SK-N-SH (cell line): Measurements from ENCODE around the gene TSPAN12.

Experiments used
- CHD2 ChIP-seq: fragments of 150-350 bp; IDR thresholded peaks from 2 replicates; pipeline ENCODE4 v1.6.1; 2018; ENCODE audit warnings: low read length; ENCODE audit not compliant: partially characterized antibody
- FOXM1 ChIP-seq: IDR thresholded peaks from 2 replicates; pipeline ENCODE4 v1.4.0; 2012; ENCODE audit warnings: low read depth, mild to moderate bottlenecking
- RFX5 ChIP-seq: IDR thresholded peaks from 2 replicates; pipeline ENCODE4 v1.6.1; 2012; ENCODE audit warnings: mild to moderate bottlenecking, improper control_type of control experiment, low read length
- SMC3 ChIP-seq: IDR thresholded peaks from 2 replicates; pipeline ENCODE4 v1.6.1; 2012; ENCODE audit warnings: low read depth, low read length, improper control_type of control experiment
- TF ChIP-seq, protein P1 (sequence below): fragments of 200-600 bp; sonication (generic); IDR thresholded peaks from 2 replicates; pipeline ENCODE4 v1.6.1; 2017; ENCODE audit warnings: antibody characterized with exemption, mild to moderate bottlenecking, moderate library complexity
- TF ChIP-seq, protein P2 (sequence below): IDR thresholded peaks from 2 replicates; pipeline ENCODE4 v1.4.0; 2012; ENCODE audit warnings: low read depth

DNA sequence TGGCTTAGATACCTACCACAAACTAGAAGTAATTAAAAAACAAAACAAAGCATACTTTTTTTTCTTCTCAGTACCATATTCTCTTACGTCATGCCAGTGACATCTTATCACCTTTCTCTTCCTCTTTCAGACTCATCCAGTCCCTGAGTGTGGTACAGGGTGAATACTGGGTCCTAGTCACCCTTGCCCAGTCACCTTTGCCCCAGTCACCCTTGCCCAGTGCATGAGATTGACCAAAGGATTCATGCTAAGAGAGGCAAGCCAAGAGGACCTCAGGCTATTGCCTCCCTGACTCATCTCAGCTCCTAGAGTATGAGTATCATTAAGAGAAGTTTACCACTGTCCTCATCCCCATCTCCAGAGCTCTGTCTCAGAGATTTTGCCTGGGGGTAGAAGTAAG, 10.0 kb upstream of the TSPAN12 start:
- TF ChIP-seq FOXM1: no peak
- TF ChIP-seq, protein P1, sequence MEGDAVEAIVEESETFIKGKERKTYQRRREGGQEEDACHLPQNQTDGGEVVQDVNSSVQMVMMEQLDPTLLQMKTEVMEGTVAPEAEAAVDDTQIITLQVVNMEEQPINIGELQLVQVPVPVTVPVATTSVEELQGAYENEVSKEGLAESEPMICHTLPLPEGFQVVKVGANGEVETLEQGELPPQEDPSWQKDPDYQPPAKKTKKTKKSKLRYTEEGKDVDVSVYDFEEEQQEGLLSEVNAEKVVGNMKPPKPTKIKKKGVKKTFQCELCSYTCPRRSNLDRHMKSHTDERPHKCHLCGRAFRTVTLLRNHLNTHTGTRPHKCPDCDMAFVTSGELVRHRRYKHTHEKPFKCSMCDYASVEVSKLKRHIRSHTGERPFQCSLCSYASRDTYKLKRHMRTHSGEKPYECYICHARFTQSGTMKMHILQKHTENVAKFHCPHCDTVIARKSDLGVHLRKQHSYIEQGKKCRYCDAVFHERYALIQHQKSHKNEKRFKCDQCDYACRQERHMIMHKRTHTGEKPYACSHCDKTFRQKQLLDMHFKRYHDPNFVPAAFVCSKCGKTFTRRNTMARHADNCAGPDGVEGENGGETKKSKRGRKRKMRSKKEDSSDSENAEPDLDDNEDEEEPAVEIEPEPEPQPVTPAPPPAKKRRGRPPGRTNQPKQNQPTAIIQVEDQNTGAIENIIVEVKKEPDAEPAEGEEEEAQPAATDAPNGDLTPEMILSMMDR: no peak
- TF ChIP-seq CHD2: no peak
- no peak for TF ChIP-seq SMC3
- TF ChIP-seq RFX5: no peak
- TF ChIP-seq, protein P2, sequence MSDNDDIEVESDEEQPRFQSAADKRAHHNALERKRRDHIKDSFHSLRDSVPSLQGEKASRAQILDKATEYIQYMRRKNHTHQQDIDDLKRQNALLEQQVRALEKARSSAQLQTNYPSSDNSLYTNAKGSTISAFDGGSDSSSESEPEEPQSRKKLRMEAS: no peak
